Measurements from ENCODE around the gene FPGS.
A peak's percentile ranks its signal among the peaks of the same experiment; 100 is the strongest.
"Not testable (repeated sequence)": the region's sequence is repeated elsewhere in the genome, so short reads cannot be mapped to it uniquely, and the experiment has no call there.

FPGS gene

GRCh38 chr9:127812011-127812410 is 9.3 kb downstream of the FPGS start:
- DNase-seq (ENCODE audit: low spot score) = no peak

GRCh38 chr9:127812936-127813675 is 10.4 kb downstream of the FPGS start:
- DNase-seq (ENCODE audit: low spot score) = no peak

GRCh38 chr9:127813686-127814226 is 11.1 kb downstream of the FPGS start:
- no peak for DNase-seq (ENCODE audit: low spot score)

- DNase-seq (ENCODE audit: low spot score) = no peak
Observed at GRCh38 chr9:127814619-127815511, 12.2 kb downstream of the FPGS start.

- DNase-seq (ENCODE audit: low spot score) = no peak
Observed at GRCh38 chr9:127815512-127816361, 13.1 kb downstream of the FPGS start.

- no peak for DNase-seq (ENCODE audit: low spot score)
Observed at GRCh38 chr9:127816362-127816725, 13.7 kb downstream of the FPGS start.

GRCh38 chr9:127816728-127817127 is 14.0 kb downstream of the FPGS start:
- DNase-seq (ENCODE audit: low spot score) = no peak

- DNase-seq (ENCODE audit: low spot score) = peak; percentile 65
Observed at GRCh38 chr9:127817881-127818434, 15.3 kb downstream of the FPGS start.

- DNase-seq (ENCODE audit: low spot score) = no peak
Observed at GRCh38 chr9:127818574-127818973, 15.9 kb downstream of the FPGS start.

- no peak for DNase-seq (ENCODE audit: low spot score)
Observed at GRCh38 chr9:127822108-127822507, 19.4 kb downstream of the FPGS start.

GRCh38 chr9:127825319-127826051 is 22.8 kb downstream of the FPGS start:
- DNase-seq (ENCODE audit: low spot score) = peak; percentile 81

GRCh38 chr9:127826253-127826913 is 23.7 kb downstream of the FPGS start:
- no peak for DNase-seq (ENCODE audit: low spot score)

GRCh38 chr9:127828262-127829031 is 25.8 kb downstream of the FPGS start:
- DNase-seq (ENCODE audit: low spot score) = no peak

GRCh38 chr9:127829205-127829906 is 26.7 kb downstream of the FPGS start:
- DNase-seq (ENCODE audit: low spot score) = no peak

GRCh38 chr9:127832248-127832647 is 29.6 kb downstream of the FPGS start:
- no peak for DNase-seq (ENCODE audit: low spot score)

- DNase-seq (ENCODE audit: low spot score) = no peak
Observed at GRCh38 chr9:127833555-127833954, 30.9 kb downstream of the FPGS start.

- no peak for DNase-seq (ENCODE audit: low spot score)
Observed at GRCh38 chr9:127835991-127836516, 33.4 kb downstream of the FPGS start.

- DNase-seq (ENCODE audit: low spot score) = not testable (repeated sequence)
Observed at GRCh38 chr9:127836561-127836960, 33.9 kb downstream of the FPGS start.

- DNase-seq (ENCODE audit: low spot score) = no peak
Observed at GRCh38 chr9:127837346-127837745, 34.7 kb downstream of the FPGS start.
